ENCODE results near the gene SCAPER. TPM values are rescaled to one million over a fixed set of nuclear protein-coding genes. Genes with fewer than 3 reads are reported as not detected.

Gene SCAPER
- total RNA-seq, 2 donors from 2014 or later: 52.9 to 72.8 TPM

DNA sequence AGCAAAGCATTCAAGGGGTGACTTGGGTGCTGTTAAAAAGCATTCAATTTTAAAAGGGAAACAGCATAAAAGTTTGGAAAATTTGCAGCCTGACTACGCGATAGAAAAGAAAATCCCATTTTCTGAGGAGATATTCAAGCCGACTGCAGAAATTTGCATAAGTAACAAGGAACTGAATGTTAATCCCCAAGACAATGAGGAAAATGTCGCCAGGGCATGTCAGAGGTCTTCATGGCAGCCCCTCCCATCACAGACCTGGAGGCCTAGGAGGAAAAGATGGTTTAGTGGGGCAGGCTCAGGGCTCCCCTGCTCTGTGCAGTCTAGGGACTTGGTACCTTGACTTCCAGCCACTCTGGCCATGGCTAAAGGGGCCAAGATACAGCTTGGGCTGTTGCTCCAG is 475.5 kb downstream of the SCAPER start:
- no peak for ATAC-seq
- H3K36me3 Mint-ChIP-seq: peaks cover 29% of the 10 kb centered on the region
- no peak overlapping the region for H3K4me3 Mint-ChIP-seq
- H3K9me3 Mint-ChIP-seq: peaks cover 5% of the 10 kb centered on the region
- no peak overlapping the region for H3K27ac Mint-ChIP-seq
- H3K27me3 Mint-ChIP-seq: peaks cover 0 to 2% of the 10 kb centered on the region in 2 donors
- no peak for DNase-seq (ENCODE audit: low spot score)
- H3K4me1 Mint-ChIP-seq (ENCODE audit: low read depth in 2 of 2): peaks cover 0 to 3% of the 10 kb centered on the region in 2 donors

DNA sequence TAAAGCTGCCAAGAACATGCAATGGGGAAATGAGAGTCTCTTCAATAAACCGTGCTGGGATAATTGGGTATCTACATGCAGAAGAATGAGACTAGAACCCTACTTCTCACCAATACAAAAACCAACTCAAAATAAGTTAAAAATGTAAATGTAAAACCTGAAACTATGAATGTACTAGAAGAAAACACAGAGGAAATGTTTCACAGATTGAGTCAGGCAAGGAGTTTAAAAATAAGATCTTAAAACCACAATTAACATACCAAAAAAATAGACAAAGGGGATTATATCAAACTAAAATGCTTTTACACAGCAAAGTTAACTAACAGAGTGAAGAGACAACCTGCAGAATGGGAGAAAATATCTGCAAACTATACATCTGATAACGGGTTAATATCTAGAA is 478.2 kb downstream of the SCAPER start:
- peaks cover 0 to 2% of the 10 kb centered on the region in 2 donors for H3K4me1 Mint-ChIP-seq (ENCODE audit: low read depth in 2 of 2)
- no peak for DNase-seq (ENCODE audit: low spot score)
- peaks cover 12% of the 10 kb centered on the region for H3K9me3 Mint-ChIP-seq
- ATAC-seq: no peak
- no peak overlapping the region for H3K4me3 Mint-ChIP-seq
- no peak overlapping the region for H3K27ac Mint-ChIP-seq
- H3K27me3 Mint-ChIP-seq: peaks cover 0 to 2% of the 10 kb centered on the region in 2 donors
- peaks cover 29% of the 10 kb centered on the region for H3K36me3 Mint-ChIP-seq

DNA sequence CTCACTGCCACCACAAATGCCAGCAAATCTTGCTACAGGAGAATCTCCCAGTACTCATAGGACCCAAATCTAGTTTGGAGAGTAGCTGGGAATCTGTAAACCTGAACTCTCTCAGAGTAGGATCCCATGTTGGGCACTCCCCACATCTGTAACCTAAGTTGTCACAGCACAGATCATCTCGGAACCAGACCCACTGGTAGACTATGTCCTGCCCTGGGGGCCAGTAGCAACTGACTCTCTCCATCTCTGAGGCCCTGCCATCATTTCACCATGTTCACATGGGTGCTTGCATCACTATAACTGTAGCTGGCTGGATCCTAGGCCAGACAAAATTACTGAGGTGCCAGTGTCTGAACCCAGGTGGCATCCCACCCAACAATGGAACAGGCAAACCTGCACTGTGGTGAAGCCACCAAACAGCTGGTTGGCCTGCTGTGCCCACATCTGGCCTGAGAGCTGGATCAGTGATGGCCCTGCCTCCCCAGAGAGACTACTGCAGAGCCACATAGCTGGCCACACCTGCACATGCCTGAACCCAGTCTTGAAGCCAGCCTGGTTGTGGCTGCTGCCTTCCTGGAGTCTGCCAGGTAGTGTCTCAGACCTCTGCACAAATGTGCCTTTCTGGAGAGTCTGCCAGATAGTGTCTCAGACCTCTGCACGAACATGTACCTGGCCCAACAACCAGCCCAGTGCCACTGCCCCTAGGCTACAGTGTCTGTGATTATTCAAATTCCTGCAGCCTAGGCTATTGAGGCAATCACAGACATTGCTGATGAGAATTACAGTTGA is 486.6 kb downstream of the SCAPER start:
- ATAC-seq (peak; percentile 33 to 65), DNase-seq (ENCODE audit: low spot score) (no peak)
- Mint-ChIP-seq H3K27me3 (no peaks in the 10 kb centered on the region), H3K4me3 (no peak overlapping the region), H3K36me3 (no peaks in the 10 kb centered on the region), H3K4me1 (ENCODE audit: low read depth in 2 of 2) (no peaks in the 10 kb centered on the region), H3K27ac (no peak overlapping the region), H3K9me3 (peaks cover under 1% of the 10 kb centered on the region)

DNA sequence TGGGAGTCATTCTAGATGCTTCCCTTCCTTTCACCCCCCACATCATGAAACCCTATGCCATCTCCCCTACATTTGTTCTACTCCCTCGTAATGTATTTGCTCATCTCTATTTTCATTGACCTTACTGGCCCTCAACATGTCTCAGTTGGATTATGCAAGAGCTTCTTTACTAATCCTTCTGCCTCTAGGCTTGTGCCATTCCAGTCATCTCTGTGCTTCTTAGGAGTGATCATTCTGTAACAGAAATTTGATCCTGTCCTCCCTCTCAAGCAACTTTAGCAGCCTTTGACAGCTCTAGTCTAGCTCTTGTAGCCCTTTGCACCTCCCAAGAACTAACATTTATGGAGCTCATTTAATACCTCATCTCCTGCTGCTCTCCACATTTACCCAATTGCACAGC is 503.9 kb downstream of the SCAPER start:
- H3K4me1 Mint-ChIP-seq (ENCODE audit: low read depth in 2 of 2): no peaks in the 10 kb centered on the region
- H3K9me3 Mint-ChIP-seq: no peaks in the 10 kb centered on the region
- no peak overlapping the region for H3K27ac Mint-ChIP-seq
- no peak overlapping the region for H3K4me3 Mint-ChIP-seq
- H3K27me3 Mint-ChIP-seq: no peaks in the 10 kb centered on the region
- DNase-seq (ENCODE audit: low spot score) (no peak), ATAC-seq (no peak)
- H3K36me3 Mint-ChIP-seq: peaks cover 4% of the 10 kb centered on the region

DNA sequence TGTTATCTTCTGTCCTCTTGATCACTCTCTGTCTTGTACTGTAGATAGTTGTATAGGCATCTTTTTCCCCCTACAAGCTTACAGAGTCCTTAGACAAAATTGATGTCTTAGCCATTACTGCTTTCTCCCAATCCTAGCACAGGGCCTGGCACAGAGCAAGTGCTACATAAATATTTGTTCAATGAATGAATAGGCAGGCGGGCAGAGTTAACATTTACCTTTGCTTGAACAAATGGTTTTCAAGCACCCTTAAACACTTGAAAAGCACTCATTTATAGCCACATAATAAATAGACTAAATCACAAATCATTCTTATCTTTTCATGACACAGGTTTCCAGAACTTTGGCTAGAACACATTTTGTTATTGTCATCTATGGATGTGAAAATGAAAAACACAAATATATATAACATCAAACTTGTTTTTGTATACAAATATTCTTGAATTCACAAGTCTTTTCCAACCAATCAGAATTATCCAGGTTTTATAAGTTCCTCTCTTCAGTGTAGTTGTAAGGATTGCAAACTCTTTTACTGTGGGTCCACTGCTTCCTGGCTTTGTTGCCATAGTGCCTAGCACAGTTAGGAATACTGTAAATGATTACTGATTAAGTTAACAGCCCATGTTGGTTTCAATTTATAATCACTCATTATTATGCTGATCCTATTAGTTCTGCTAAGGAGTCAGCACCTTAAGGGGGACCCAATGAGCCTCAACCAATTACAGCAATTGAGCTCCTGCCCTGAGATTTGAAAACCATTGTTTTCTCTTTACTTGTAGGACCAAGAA is 506.6 kb downstream of the SCAPER start:
- ATAC-seq (no peak), DNase-seq (ENCODE audit: low spot score) (no peak)
- H3K27ac Mint-ChIP-seq: no peak overlapping the region
- H3K4me3 Mint-ChIP-seq: no peak overlapping the region
- no peaks in the 10 kb centered on the region for H3K4me1 Mint-ChIP-seq (ENCODE audit: low read depth in 2 of 2)
- no peaks in the 10 kb centered on the region for H3K27me3 Mint-ChIP-seq
- peaks cover 4% of the 10 kb centered on the region for H3K36me3 Mint-ChIP-seq
- no peaks in the 10 kb centered on the region for H3K9me3 Mint-ChIP-seq

DNA sequence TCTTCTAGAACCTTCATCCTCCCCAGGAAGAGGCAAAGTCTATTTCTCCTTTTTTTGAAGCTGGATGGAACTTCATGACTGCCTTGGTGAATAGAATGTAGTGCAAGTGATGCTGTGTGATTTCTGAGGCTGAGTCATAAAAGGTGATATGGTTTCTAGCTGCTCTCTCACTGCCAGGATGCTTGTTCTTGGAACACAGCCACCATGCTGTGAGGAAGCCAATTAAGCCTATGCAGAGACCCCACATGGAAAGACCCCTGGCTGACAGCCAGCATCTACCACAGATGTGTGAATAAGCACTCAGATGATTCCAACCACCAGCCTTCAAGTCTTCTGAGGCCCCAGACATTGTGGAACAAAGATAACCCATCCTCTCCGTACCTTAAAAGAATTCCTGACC is 511.5 kb downstream of the SCAPER start:
- no peaks in the 10 kb centered on the region for H3K9me3 Mint-ChIP-seq
- no peaks in the 10 kb centered on the region for H3K4me1 Mint-ChIP-seq (ENCODE audit: low read depth in 2 of 2)
- H3K36me3 Mint-ChIP-seq: no peaks in the 10 kb centered on the region
- ATAC-seq (no peak), DNase-seq (ENCODE audit: low spot score) (no peak)
- no peak overlapping the region for H3K4me3 Mint-ChIP-seq
- H3K27ac Mint-ChIP-seq: no peak overlapping the region
- no peaks in the 10 kb centered on the region for H3K27me3 Mint-ChIP-seq

DNA sequence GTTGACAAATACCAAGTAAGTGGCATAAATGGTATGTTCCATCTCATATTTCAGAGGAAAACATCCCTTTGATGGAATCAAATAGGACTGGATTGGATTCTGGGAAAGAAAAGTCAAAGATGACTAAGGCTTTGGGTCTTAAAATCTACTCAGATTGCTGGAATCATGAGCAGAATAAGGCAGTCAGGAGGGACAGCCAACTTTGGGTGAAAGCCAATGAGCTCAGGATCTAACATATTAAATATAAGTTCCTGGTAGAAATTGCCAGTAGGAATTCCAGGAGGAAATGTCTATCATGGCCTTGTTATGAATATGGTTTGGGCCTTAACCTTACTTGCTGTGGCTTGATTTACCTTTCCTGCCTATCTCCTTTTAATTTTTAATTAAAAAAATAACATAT is 513.3 kb downstream of the SCAPER start:
- H3K36me3 Mint-ChIP-seq: no peaks in the 10 kb centered on the region
- no peak overlapping the region for H3K4me3 Mint-ChIP-seq
- H3K27ac Mint-ChIP-seq: no peak overlapping the region
- no peak for DNase-seq (ENCODE audit: low spot score)
- no peaks in the 10 kb centered on the region for H3K27me3 Mint-ChIP-seq
- H3K4me1 Mint-ChIP-seq (ENCODE audit: low read depth in 2 of 2): no peaks in the 10 kb centered on the region
- no peaks in the 10 kb centered on the region for H3K9me3 Mint-ChIP-seq
- no peak for ATAC-seq

DNA sequence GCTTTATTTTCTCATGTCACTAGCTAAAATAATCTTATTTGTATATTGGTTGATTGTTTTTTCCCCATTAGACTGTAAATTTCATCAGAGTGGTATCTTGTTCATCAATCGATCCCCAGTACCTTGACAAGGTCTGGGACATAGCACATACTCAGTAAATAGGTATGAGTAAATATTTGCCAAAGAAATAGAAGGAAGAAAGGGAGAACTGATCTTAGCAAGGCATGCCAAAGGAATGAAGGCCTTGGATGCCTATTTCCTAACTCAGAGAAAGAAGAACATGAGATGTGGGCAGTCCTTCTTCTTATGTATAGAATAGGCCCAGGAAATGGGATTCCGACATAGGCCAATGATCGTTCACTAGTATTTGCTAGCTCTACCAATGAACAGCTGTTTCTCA is 513.8 kb downstream of the SCAPER start:
- H3K27ac Mint-ChIP-seq: no peak overlapping the region
- no peaks in the 10 kb centered on the region for H3K36me3 Mint-ChIP-seq
- no peak for ATAC-seq
- no peak for DNase-seq (ENCODE audit: low spot score)
- no peak overlapping the region for H3K4me3 Mint-ChIP-seq
- no peaks in the 10 kb centered on the region for H3K4me1 Mint-ChIP-seq (ENCODE audit: low read depth in 2 of 2)
- H3K9me3 Mint-ChIP-seq: no peaks in the 10 kb centered on the region
- no peaks in the 10 kb centered on the region for H3K27me3 Mint-ChIP-seq

DNA sequence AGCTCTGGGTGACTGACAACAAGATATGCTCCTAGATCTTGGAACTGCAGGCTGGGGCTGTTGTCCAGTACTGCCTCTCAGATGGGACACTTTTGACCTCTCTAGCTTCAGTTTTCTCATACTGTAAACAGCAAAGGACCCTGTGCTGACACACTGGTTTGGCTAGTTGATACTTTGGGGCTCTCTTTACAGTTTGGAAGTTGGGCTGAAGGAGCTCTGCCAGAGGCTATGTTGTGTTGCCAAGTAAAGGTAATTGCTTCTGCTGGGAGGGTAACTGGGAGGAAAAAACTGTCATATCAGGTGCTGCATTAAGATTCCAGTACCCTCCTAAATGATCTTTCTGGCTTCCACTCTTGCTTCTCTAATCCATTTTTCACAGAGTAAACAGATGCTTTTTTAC is 514.6 kb downstream of the SCAPER start:
- Mint-ChIP-seq H3K27me3 (no peaks in the 10 kb centered on the region), H3K9me3 (no peaks in the 10 kb centered on the region), H3K36me3 (no peaks in the 10 kb centered on the region), H3K4me1 (ENCODE audit: low read depth in 2 of 2) (no peaks in the 10 kb centered on the region), H3K27ac (no peak overlapping the region), H3K4me3 (no peak overlapping the region)
- no peak for DNase-seq (ENCODE audit: low spot score)
- no peak for ATAC-seq

DNA sequence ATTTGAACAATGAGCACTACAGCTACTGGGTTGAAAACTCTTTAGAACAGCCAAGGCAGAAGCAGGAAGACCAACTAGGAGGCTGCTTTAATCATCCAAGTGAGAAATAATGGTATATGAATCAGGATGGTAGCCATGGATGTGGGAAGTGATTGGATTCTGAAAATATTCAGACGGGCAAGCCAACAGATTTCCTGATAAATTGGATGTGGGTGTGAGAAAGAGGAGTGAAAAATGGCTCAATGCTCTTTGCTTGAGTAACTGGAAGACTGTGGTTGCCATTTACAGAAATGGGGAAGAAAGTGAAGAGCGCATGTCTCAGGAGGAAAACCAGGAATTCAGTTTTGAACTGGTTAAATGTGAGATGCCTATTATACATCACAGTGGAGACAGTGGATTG is 518.2 kb downstream of the SCAPER start:
- H3K36me3 Mint-ChIP-seq: no peaks in the 10 kb centered on the region
- no peaks in the 10 kb centered on the region for H3K9me3 Mint-ChIP-seq
- no peak overlapping the region for H3K27ac Mint-ChIP-seq
- H3K27me3 Mint-ChIP-seq: no peaks in the 10 kb centered on the region
- H3K4me1 Mint-ChIP-seq (ENCODE audit: low read depth in 2 of 2): no peaks in the 10 kb centered on the region
- H3K4me3 Mint-ChIP-seq: no peak overlapping the region
- DNase-seq (ENCODE audit: low spot score): no peak
- ATAC-seq: no peak

DNA sequence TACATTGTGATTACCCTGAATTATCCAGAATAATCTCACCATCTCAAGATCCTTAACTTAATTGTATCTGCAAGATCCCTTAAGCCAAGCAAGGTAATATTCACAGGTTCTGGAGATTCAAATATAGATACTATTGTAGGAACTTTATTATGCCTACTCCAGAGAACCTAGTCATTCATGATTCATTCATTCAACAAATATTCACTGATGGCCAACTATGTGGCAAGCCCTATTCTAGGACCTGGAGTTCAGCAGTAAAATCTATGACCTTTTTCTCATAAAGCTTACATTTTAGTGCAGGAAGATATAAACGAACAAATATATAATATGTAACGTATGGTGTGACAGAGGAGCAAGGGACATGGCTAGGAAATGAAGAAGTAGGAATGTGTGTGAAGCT is 519.0 kb downstream of the SCAPER start:
- Mint-ChIP-seq H3K4me3 (no peak overlapping the region), H3K27ac (no peak overlapping the region), H3K36me3 (no peaks in the 10 kb centered on the region), H3K9me3 (no peaks in the 10 kb centered on the region), H3K4me1 (ENCODE audit: low read depth in 2 of 2) (no peaks in the 10 kb centered on the region), H3K27me3 (no peaks in the 10 kb centered on the region)
- ATAC-seq (no peak), DNase-seq (ENCODE audit: low spot score) (no peak)

DNA sequence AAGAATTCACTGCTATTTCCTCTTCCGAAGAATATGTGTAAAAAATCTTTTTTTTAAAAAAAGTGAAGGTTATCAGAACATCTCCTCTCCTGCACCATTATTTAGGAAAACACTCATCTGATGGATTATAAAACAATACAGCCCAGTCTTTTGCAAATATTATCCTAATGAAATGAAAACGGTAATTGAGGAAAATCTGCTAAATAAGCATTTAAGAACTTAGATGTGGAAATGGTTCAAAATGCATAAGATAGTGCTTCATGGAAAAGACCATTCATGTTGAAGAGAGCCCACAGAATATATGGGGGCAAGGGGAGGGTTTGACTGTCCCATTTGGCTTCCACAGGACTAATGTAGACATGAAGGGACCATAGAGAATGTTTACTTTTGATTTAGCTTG is 520.7 kb downstream of the SCAPER start:
- Mint-ChIP-seq H3K4me1 (ENCODE audit: low read depth in 2 of 2) (no peaks in the 10 kb centered on the region), H3K9me3 (no peaks in the 10 kb centered on the region), H3K36me3 (no peaks in the 10 kb centered on the region), H3K4me3 (no peak overlapping the region), H3K27me3 (no peaks in the 10 kb centered on the region), H3K27ac (no peak overlapping the region)
- ATAC-seq (no peak), DNase-seq (ENCODE audit: low spot score) (no peak)

DNA sequence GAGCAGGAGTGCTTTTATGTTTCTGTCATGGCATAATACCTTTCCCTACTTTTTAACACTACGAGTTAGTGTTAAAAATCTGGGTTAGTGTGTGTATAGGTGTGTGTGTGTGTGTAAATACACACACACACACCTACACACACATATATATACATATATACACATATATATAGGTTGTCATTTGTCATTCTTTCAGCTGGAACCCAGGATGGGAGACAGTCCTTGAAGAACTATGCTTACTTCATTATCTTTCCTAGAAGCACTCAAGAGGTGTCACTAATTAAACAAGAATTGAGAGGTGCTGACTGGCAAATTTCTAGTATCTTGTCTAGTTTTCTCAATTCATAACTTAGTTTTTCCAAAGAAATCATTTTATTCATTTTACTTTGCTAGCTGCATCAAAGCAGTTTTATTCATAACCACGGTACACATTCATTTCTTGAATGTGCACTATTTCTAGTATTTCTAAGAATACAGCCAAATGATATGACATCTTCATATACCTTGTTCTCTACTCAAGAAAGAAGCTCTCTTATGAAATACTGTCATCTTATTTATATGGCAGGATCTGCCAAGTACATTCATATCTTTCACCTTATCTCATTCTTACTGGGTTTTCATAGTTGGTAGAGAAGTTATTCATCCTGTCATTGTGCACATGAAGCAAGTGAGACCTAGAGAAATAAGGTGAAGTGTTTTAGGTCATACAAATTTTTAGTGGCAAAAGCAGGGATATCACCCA is 522.0 kb downstream of the SCAPER start:
- peak in 1 of 2 donors; percentile 20 for ATAC-seq
- no peaks in the 10 kb centered on the region for H3K36me3 Mint-ChIP-seq
- DNase-seq (ENCODE audit: low spot score): no peak
- H3K27ac Mint-ChIP-seq: no peak overlapping the region
- H3K9me3 Mint-ChIP-seq: no peaks in the 10 kb centered on the region
- no peak overlapping the region for H3K4me3 Mint-ChIP-seq
- H3K27me3 Mint-ChIP-seq: no peaks in the 10 kb centered on the region
- no peaks in the 10 kb centered on the region for H3K4me1 Mint-ChIP-seq (ENCODE audit: low read depth in 2 of 2)

DNA sequence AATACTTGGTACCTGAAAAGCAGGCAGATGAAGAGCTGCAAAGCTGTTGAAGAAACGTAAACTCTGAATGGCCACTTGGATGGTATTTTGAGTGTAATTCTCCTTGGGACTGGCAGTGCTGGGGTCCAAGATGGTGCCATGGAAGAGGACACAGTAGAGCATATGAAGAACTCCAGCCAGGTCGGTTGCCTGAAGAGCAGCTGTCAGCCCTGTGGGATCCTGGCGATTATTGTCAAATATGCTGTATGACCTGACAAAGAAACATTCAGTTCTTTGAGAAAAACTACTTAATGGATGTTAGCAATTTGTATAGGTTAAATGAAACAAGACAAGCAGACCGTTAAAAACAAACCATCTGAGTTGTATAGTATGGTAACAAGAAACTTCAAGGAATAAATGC is 523.8 kb downstream of the SCAPER start:
- no peak for ATAC-seq

More for the DNA sequence above, 523.8 kb downstream of the SCAPER start:
- Mint-ChIP-seq H3K36me3 (no peaks in the 10 kb centered on the region), H3K27ac (no peak overlapping the region), H3K4me1 (ENCODE audit: low read depth in 2 of 2) (no peaks in the 10 kb centered on the region), H3K4me3 (no peak overlapping the region), H3K27me3 (no peaks in the 10 kb centered on the region), H3K9me3 (no peaks in the 10 kb centered on the region)
- no peak for DNase-seq (ENCODE audit: low spot score)
